ENCODE measurements around the gene THAP2.
"Not testable (repeated sequence)": the region's sequence is repeated elsewhere in the genome, so short reads cannot be mapped to it uniquely, and the experiment has no call there.

The THAP2 gene

DNA sequence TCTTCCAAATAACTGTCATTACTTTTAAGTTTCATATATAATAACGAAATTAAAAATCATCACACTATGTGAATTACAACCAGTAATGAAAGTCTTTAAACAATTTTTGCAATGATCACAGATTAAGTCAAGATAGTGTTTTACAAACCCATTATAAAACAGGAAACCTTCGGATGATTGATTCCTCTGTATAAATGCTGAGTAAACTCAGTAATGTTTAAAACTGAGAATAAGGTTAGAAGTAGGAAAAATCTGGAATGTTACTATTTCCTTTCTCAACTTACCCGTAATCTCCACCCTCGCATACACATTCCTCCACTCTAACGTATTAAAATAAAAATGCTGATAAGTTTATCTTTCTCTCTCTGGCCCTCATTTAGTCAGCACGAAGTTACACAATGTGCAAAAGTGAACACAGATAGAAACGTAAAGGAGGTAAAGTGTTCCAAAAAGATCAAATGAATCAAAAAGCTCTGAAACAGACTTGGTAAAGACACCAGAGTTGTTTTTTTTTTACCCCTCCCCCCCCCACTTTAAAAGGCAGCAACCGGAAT lies 2.0 kb upstream of the THAP2 start:
- DNase-seq (ENCODE audit: low read depth in 2 of 2, low spot score in 1 of 2): no peak

- DNase-seq (ENCODE audit: low read depth in 2 of 2, low spot score in 1 of 2): peak; percentile 53 to 56
Observed at GRCh38 chr12:71662849-71663560, 1.1 kb upstream of the THAP2 start.

GRCh38 chr12:71664411-71665089 lies 449 bp downstream of the THAP2 start:
- DNase-seq (ENCODE audit: low read depth in 2 of 2, low spot score in 1 of 2): no peak

DNA sequence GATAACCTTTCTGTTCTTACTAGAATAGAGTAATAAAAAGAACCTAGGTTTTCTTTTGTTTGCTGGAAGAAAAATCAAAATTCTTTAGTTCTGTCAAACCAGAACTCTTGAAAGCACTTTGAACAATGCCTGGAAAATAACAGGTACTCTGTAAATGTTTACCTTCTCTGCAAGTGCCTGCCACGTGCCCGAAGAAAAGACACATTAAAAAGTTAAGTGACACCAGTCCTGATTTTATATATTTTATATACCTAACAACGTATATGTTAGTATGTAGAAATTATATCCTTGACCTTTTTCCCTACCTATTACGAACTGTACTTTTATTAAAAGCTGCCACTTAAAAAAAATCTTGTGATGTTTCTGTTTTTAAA lies 976 bp downstream of the THAP2 start:
- DNase-seq (ENCODE audit: low read depth in 2 of 2, low spot score in 1 of 2): no peak

GRCh38 chr12:71666259-71666658 lies 2.2 kb downstream of the THAP2 start:
- DNase-seq (ENCODE audit: low read depth in 2 of 2, low spot score in 1 of 2): no peak

DNA sequence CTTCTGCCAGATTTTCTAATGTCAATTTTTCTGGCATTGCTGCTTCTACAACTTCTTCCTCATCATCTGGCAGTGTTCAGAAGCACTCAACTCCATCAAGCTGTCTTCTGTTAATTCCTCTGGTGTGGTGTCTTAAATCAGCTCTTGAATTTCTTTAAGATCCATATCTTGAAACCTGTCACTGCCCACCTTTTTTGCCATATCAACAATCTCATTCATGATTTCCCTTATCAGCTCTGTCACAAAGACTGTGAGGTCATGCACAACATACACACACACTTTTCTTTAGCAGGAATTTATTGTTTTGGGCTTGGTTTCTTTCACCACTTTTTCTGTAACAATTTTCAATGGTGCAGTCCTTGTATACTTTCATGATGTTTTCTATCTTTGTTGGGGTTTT lies 7.2 kb downstream of the THAP2 start:
- no peak for DNase-seq (ENCODE audit: low read depth in 2 of 2, low spot score in 1 of 2)

DNA sequence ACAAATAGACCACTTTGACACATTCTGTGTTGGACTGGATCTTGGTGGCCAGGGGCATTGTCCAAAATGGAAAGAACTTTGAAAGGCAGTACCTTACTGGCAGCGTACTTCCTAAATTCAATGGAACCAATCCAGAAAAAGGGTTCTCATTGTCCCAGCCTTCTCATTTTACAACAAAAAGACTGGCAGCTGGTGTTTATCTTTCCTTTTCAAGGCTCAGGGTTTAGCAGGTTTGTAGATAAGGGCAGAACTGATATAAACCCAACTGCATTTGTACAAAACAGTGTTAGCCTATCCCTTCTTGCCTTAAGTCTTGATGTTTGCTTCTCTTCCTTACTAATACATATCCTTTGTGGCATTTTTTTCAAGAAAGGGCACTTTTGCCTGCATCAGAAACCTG lies 7.7 kb downstream of the THAP2 start:
- no peak for DNase-seq (ENCODE audit: low read depth in 2 of 2, low spot score in 1 of 2)

- no peak for DNase-seq (ENCODE audit: low read depth in 2 of 2, low spot score in 1 of 2)
Observed at GRCh38 chr12:71682466-71682865, 18.4 kb downstream of the THAP2 start.

DNA sequence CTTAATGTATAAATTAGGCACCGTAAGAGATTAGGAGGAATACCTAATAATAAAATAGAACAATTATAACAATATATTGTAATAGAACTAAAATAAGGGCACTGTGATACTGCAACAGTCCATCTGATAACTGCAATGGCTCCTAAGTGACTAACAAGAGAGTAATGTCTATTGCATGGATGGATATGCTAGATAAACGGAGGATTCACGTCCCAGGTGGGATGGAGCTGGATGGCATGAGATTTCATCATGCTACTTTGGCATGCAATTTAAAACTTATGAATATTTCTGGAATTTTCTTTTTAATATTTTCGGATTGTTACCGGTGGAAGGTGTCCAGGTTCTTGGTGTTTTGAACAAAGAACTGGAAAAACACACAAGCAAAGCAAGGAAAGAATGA lies 19.5 kb downstream of the THAP2 start:
- DNase-seq (ENCODE audit: low read depth in 2 of 2, low spot score in 1 of 2): no peak

DNA sequence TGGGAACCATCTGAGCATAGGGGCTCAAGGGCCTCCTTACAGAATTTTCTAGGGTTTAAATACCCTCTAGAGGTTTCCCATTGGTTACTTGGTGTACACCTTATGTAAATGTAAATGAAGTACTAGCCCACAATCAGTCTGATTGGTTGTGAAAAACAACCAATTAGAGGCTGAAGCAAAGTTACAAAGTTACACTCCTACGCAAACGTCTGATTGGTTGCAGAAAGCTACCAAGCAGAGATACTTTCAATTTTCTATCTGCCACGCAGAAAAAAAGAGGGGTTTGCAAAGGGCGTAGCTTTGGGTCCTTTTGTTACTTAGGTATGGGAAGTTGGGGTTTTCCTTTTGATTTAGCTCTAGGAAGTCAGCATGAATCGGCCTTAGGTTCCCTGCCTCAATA lies 20.0 kb downstream of the THAP2 start:
- no peak for DNase-seq (ENCODE audit: low read depth in 2 of 2, low spot score in 1 of 2)

DNA sequence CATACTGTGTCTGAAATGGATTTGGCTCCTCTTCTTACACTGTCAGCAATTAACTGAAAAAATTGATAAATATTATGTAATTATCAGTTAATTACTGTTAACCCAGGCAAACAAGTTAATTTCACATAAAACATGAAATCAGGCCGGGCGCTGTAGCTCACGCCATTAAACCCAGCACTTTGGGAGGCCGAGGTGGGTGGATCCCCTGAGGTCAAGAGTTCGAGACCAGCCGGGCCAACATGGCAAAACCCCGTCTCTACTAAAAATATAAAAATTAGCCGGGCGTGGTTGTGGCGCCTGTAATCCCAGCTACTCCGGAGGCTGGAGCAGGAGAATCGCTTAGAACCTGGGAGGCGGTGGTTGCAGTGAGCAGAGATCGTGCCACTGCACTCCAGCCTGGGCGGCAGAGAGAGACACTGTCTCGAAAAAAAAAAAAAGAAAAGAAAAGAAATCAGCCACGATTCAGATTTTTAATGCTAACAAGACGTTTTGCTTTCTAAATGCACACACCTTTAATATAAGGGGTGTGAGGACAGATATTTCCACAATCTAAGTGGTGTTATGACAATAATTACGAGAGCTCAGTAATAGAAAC lies 21.3 kb downstream of the THAP2 start:
- DNase-seq (ENCODE audit: low read depth in 2 of 2, low spot score in 1 of 2): no peak

GRCh38 chr12:71685914-71686657 lies 22.0 kb downstream of the THAP2 start, which contains the start of gene TMEM19:
TSS of gene TMEM19 (plus strand) at chr12:71686082. CDS start at chr12:71686681, 599 bp downstream.
- peak; percentile 55 to 64 for DNase-seq (ENCODE audit: low read depth in 2 of 2, low spot score in 1 of 2)

GRCh38 chr12:71686658-71687025 lies 22.5 kb downstream of the THAP2 start:
- DNase-seq (ENCODE audit: low read depth in 2 of 2, low spot score in 1 of 2): no peak

DNA sequence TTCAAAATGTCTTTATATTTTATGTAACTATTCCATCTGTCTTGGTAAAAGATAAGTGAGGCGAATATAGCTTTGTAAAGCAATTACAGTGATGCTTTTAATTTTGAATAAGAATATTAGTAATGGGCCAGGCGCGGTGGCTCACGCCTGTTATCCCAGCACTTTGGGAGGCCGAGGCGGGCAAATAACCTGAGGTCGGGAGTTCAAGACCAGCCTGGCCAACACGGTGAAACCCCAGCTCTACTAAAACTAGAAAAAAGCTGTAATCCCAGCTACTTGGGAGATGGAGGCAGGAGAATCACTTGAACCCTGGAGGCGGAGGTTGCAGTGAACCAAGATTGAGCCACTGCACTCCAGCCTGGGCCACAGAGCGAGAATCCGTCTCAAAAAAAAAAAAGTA lies 23.1 kb downstream of the THAP2 start:
- not testable (repeated sequence) for DNase-seq (ENCODE audit: low read depth in 2 of 2, low spot score in 1 of 2)

- DNase-seq (ENCODE audit: low read depth in 2 of 2, low spot score in 1 of 2): no peak
Observed at GRCh38 chr12:71688961-71689570, 25.0 kb downstream of the THAP2 start.

GRCh38 chr12:71691504-71692129 lies 27.5 kb downstream of the THAP2 start:
- no peak for DNase-seq (ENCODE audit: low read depth in 2 of 2, low spot score in 1 of 2)

GRCh38 chr12:71693126-71693525 lies 29.0 kb downstream of the THAP2 start:
- DNase-seq (ENCODE audit: low read depth in 2 of 2, low spot score in 1 of 2): no peak

- not testable (repeated sequence) for DNase-seq (ENCODE audit: low read depth in 2 of 2, low spot score in 1 of 2)
Observed at GRCh38 chr12:71693651-71694050, 29.6 kb downstream of the THAP2 start.

DNA sequence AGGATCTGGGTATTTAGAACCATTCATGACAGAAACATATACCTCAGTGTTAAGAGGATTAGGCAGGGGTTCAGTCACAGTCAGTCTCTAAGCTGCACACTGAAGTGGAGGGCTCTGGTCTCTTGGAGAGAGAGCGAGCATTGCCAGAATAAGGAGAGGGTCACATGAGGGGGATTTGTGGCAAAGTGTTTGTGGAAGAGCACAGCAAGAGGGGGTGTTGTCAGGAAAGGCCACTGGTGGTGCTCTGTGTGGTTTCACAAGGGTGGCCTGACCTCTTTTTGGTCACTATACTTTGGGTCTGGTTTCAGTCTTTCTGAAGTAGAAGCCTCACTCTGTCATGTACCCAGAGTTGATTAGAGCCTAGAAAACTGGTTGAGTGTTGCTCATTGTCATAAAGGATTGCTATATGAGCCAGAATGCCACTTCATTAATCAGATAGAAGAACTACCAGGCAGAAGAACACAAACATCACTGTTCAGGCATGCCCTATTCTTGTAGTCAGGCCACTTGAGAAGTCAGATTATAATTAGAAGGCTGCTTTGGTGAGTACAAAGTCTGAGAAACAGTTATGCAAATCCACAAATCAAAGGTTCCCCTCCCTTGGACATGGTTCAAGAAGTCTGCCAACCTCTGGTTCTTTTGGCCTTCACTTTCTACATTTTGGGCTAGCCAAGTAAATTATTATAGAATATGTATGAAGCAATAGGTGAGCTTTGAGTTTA lies 30.2 kb downstream of the THAP2 start:
- DNase-seq (ENCODE audit: low read depth in 2 of 2, low spot score in 1 of 2): no peak

- DNase-seq (ENCODE audit: low read depth in 2 of 2, low spot score in 1 of 2): no peak
Observed at GRCh38 chr12:71695782-71696181, 31.7 kb downstream of the THAP2 start.

Data from stimulated activated CD8-positive, alpha-beta memory T cell treated with anti-CD3 and anti-CD28 coated beads, Interleukin-4, amount 100 ng/mL, for 4 hours (primary cell).